ENCODE measurements around the gene TCOF1. TPM values are rescaled to one million over a fixed set of nuclear protein-coding genes. Genes with fewer than 3 reads are reported as not detected.

The TCOF1 gene
- total and polyA plus RNA-seq, 2 of the 8 experiments (the other 6 are each of a cell fraction or from before 2014, with no cell fraction given), result 35.9 to 170 TPM

GRCh38 chr5:150312518-150312917 is 45.0 kb upstream of the TCOF1 start:
- FAIRE-seq, result no peak
- Histone ChIP-seq H3K27ac (ENCODE audit: low read depth, low read length) (no peak overlapping the region), H2BK15ac (ENCODE audit: low read length) (no peak overlapping the region), H4K20me1 (replicated peaks in 1 of 2; ENCODE audit: control insufficient read depth in 1 of 2, insufficient read depth in 2 of 2, low read length in 2 of 2) (no peaks in the 10 kb centered on the region), H3K23ac (ENCODE audit: insufficient read length) (no peak overlapping the region), H2AFZ (ENCODE audit: low read length) (no peak overlapping the region), H2BK20ac (ENCODE audit: low read length) (no peak overlapping the region), H3K79me1 (ENCODE audit: low read depth, low read length) (no peaks in the 10 kb centered on the region), H3K56ac (replicated peaks; ENCODE audit: insufficient read length, low read depth, low read length) (no peak overlapping the region), H2AK5ac (ENCODE audit: low read depth, low read length) (no peak overlapping the region), H2BK5ac (ENCODE audit: low read depth, low read length) (no peak overlapping the region), H3K4me1 (replicated peaks in 1 of 4; ENCODE audit: control insufficient read depth in 3 of 4, insufficient read depth in 4 of 4, low read length in 3 of 4) (peaks cover 0 to 3% (median 0%) of the 10 kb centered on the region in 4 experiments; a peak in 1 of 7 replicates), H3K14ac (ENCODE audit: insufficient read length) (no peak overlapping the region), H3K4ac (replicated peaks; ENCODE audit: insufficient read length, low read depth, low read length) (no peak overlapping the region), H4K91ac (replicated peaks; ENCODE audit: insufficient read length, low read length) (no peak overlapping the region), H3K36me3 (ENCODE audit: control insufficient read depth in 2 of 4, insufficient read depth in 4 of 4, low read length in 3 of 4) (no peaks in the 10 kb centered on the region), H2BK120ac (replicated peaks; ENCODE audit: low read depth, low read length) (no peak overlapping the region), H4K5ac (ENCODE audit: insufficient read length, low read depth, low read length) (no peak overlapping the region), H3K9ac (replicated peaks in 1 of 4; ENCODE audit: extremely low read depth in 1 of 4, low read depth in 3 of 4, low read length in 3 of 4) (no peak overlapping the region), H3K23me2 (ENCODE audit: low read depth, low read length) (no peaks in the 10 kb centered on the region), H3K4me2 (ENCODE audit: insufficient read depth in 1 of 2, low read depth in 2 of 2, low read length in 2 of 2) (no peak overlapping the region), H4K8ac (ENCODE audit: extremely low read depth, insufficient read depth, low read length) (no peak overlapping the region), H3K27me3 (replicated peaks in 1 of 4; ENCODE audit: control insufficient read depth in 3 of 4, extremely low read depth in 1 of 4, insufficient read depth in 3 of 4, low read length in 3 of 4) (no peaks in the 10 kb centered on the region), H3K18ac (ENCODE audit: extremely low read depth, low read length) (no peak overlapping the region), H3K79me2 (ENCODE audit: control insufficient read depth in 1 of 2, insufficient read depth in 2 of 2, low read length in 2 of 2) (no peaks in the 10 kb centered on the region), H3K9me3 (ENCODE audit: insufficient read depth in 2 of 2, low read depth in 1 of 2, low read length in 1 of 2) (no peaks in the 10 kb centered on the region), H3K4me3 (ENCODE audit: extremely low read depth in 1 of 4, insufficient read depth in 2 of 4, low read depth in 3 of 4, low read length in 4 of 4) (no peak overlapping the region), H2BK12ac (ENCODE audit: low read depth, low read length) (no peak overlapping the region)
- ChIA-PET CTCF (ENCODE audit: partially characterized antibody) (interaction anchor here (0.9 to 2.8 kb wide), 3 partner anchors 8 to 39 kb away, joined by 3 to 6 read pairs (median 5); partner anchors contain the start of gene ARSI), POLR2A (ENCODE audit: partially characterized antibody) (no interaction called here)
- no peak for TF ChIP-seq EP300 (IDR thresholded peaks at IDR 0.05; ENCODE audit: borderline replicate concordance in 1 of 2, low read depth in 2 of 2, low read length in 2 of 2)
- TF ChIP-seq CEBPB (IDR thresholded peaks at IDR 0.05; ENCODE audit: low read depth, low read length), result no peak
- no peak for TF ChIP-seq TEAD4 (IDR thresholded peaks at IDR 0.05; ENCODE audit: low read depth, low read length)
- DNase-seq (ENCODE audit: low read depth in 1 of 2, low spot score in 2 of 2), result no peak
- 89% methylated on average over 6 of the region's 6 CpGs; no CpG with 5 or more reads in 1 of the 2 experiments for WGBS, 2 experiments (ENCODE audit: extremely low coverage in 1 of 2, insufficient coverage in 1 of 2, insufficient read length in 1 of 2, insufficient replicate concordance in 2 of 2, low coverage in 1 of 2, low lambda C conversion rate in 2 of 2, missing lambda C conversion rate in 1 of 2)
